HG02981 (cell line): ENCODE data around the gene IL7R.
"Not testable (repeated sequence)": the region's sequence is repeated elsewhere in the genome, so short reads cannot be mapped to it uniquely, and the experiment has no call there.

Experiments used
- ATAC-seq: cut with Tn5 transposase; IDR thresholded peaks from one replicate; pipeline ENCODE4 v1.9.1; 2021; ENCODE audit warnings: mild to moderate bottlenecking, moderate library complexity; ENCODE audit not compliant: unreplicated experiment

The IL7R gene

GRCh38 chr5:35838370-35839042, 18.2 kb upstream of the IL7R start:
- ATAC-seq: no peak

GRCh38 chr5:35842856-35843255, 13.8 kb upstream of the IL7R start:
- ATAC-seq: no peak

GRCh38 chr5:35845508-35845907, 11.2 kb upstream of the IL7R start:
- not testable (repeated sequence) for ATAC-seq

- no peak for ATAC-seq
Observed at GRCh38 chr5:35847491-35847890, 9.2 kb upstream of the IL7R start.

GRCh38 chr5:35847961-35848360, 8.7 kb upstream of the IL7R start:
- no peak for ATAC-seq

GRCh38 chr5:35849860-35850259, 6.8 kb upstream of the IL7R start:
- ATAC-seq: no peak

- ATAC-seq: no peak
Observed at GRCh38 chr5:35850967-35851680, 5.6 kb upstream of the IL7R start.

- no peak for ATAC-seq
Observed at GRCh38 chr5:35852084-35852734, 4.5 kb upstream of the IL7R start.

- ATAC-seq: no peak
Observed at GRCh38 chr5:35852773-35853172, 3.9 kb upstream of the IL7R start.

GRCh38 chr5:35853631-35854030, 3.1 kb upstream of the IL7R start:
- ATAC-seq: no peak

- no peak for ATAC-seq
Observed at GRCh38 chr5:35854248-35854647, 2.4 kb upstream of the IL7R start.

GRCh38 chr5:35855187-35855586, 1.5 kb upstream of the IL7R start:
- ATAC-seq: no peak

- not testable (repeated sequence) for ATAC-seq
Observed at GRCh38 chr5:35856186-35856764, 416 bp upstream of the IL7R start.

GRCh38 chr5:35857606-35858205, 1.0 kb downstream of the IL7R start:
- ATAC-seq: no peak

- no peak for ATAC-seq
Observed at GRCh38 chr5:35859101-35859661, 2.5 kb downstream of the IL7R start.

- ATAC-seq: no peak
Observed at GRCh38 chr5:35860686-35861085, 4.0 kb downstream of the IL7R start.

- ATAC-seq: no peak
Observed at GRCh38 chr5:35861718-35862117, 5.0 kb downstream of the IL7R start.

- no peak for ATAC-seq
Observed at GRCh38 chr5:35862126-35862525, 5.4 kb downstream of the IL7R start.

- no peak for ATAC-seq
Observed at GRCh38 chr5:35863159-35863558, 6.5 kb downstream of the IL7R start.

GRCh38 chr5:35867998-35868397, 11.3 kb downstream of the IL7R start:
- no peak for ATAC-seq

GRCh38 chr5:35869685-35870277, 13.1 kb downstream of the IL7R start:
- no peak for ATAC-seq
